K562 (cell line): ENCODE results near the gene ALPK1. TPM values are rescaled to one million over a fixed set of nuclear protein-coding genes. Genes with fewer than 3 reads are reported as not detected.
"Not testable (repeated sequence)": the region's sequence is repeated elsewhere in the genome, so short reads cannot be mapped to it uniquely, and the experiment has no call there.

Experiments used
- ATAC-seq: fragments of 200-7000 bp; cut with Tn5 transposase; 3 replicates; pipeline ENCODE4 v1.9.1; 2020; ENCODE audit warnings: moderate library complexity
- BruUV-seq: library from RNA; stranded (reverse); fragments of 400-500 nt; replicated peaks from 2 replicates; lab custom pipeline; 2021; lab: Mats Ljungman, UMichigan
- CTCF ChIA-PET: fragments of 300-600 bp; formaldehyde crosslinking; extraction: SDS; loops from one replicate; lab custom pipeline; 2021; ENCODE audit warnings: low intra/inter-chr PET ratio; lab: Yijun Ruan, JAX
- POLR2A ChIA-PET: fragments of 300-600, 350-650 bp; sonication (Branson Sonifier 250); formaldehyde crosslinking; extraction: SDS; loops from one replicate; lab custom pipeline; 2021; ENCODE audit warnings: antibody characterized with exemption, inconsistent platforms; lab: Yijun Ruan, JAX
- DNase-seq, 4 experiments: peaks; one replicate each; pipeline versions ENCODE4 v3.0.0 to v3.0.0-alpha.2; 2011 to 2018; ENCODE audit warnings: low spot score in 3 of 4, mixed read lengths in 3 of 4; ENCODE audit errors: extremely low read depth in 1 of 4
- FAIRE-seq: peaks from 2 replicates; lab custom pipeline; 2011; peaks lifted over from hg19 to GRCh38; lab: Jason Lieb, UNC
- H2AFZ ChIP-seq: 2 replicates; pipeline ENCODE4 v1.6.0; 2011; ENCODE audit warnings: low read depth, low read length, control low read depth, inconsistent platforms
- H3K27ac ChIP-seq: fragments of 200-600 bp; 3 replicates; pipeline ENCODE4 v1.8.0; 2011; ENCODE audit warnings: low read depth, mild to moderate bottlenecking, control low read depth, inconsistent platforms, low read length, moderate library complexity, mixed read lengths; ENCODE audit errors: extremely low read depth
- H3K27me3 ChIP-seq, 2 experiments: fragments of 300-600 bp in 1 of 2; 2 replicates in 1 of 2; 3 replicates in 1 of 2; pipeline versions ENCODE4 v1.6.0 to v1.8.0; 2011; ENCODE audit warnings: inconsistent platforms in 2 of 2, low read length in 2 of 2, mild to moderate bottlenecking in 1 of 2, mixed read lengths in 1 of 2, moderate library complexity in 1 of 2; ENCODE audit not compliant: control insufficient read depth in 2 of 2, insufficient read depth in 2 of 2
- H3K36me3 ChIP-seq: fragments of 300-600 bp; 3 replicates; pipeline ENCODE4 v1.8.0; 2011; ENCODE audit warnings: mild to moderate bottlenecking, low read length, inconsistent platforms; ENCODE audit not compliant: control insufficient read depth, insufficient read depth
- H3K4me1 ChIP-seq, 2 experiments: fragments of 200-600 bp in 1 of 2; replicated peaks in 1 of 2; 2 replicates in 1 of 2; 3 replicates in 1 of 2; pipeline versions ENCODE4 v1.5.1 to v1.8.0; 2011; ENCODE audit warnings: inconsistent platforms in 2 of 2, low read length in 2 of 2, mild to moderate bottlenecking in 1 of 2, mixed read lengths in 1 of 2, moderate library complexity in 1 of 2; ENCODE audit not compliant: control insufficient read depth in 2 of 2, insufficient read depth in 2 of 2
- H3K4me2 ChIP-seq: 2 replicates; pipeline ENCODE4 v1.6.1; 2011; ENCODE audit warnings: low read length, control low read depth, inconsistent platforms, mixed read lengths; ENCODE audit not compliant: insufficient read depth
- H3K4me3 ChIP-seq: fragments of 200-600 bp; sonication (generic), shearing (Covaris generic); 2 replicates; pipeline ENCODE4 v1.5.1; 2016; ENCODE audit warnings: control low read depth, inconsistent platforms
- H3K79me2 ChIP-seq: fragments of 200-600 bp; 3 replicates; pipeline ENCODE4 v1.8.0; 2011; ENCODE audit warnings: low read length, inconsistent platforms; ENCODE audit not compliant: control insufficient read depth, insufficient read depth
- H3K9ac ChIP-seq, 2 experiments: 2 replicates each; pipeline versions ENCODE4 v1.6.0 to v1.6.1; 2011; ENCODE audit warnings: low read depth in 2 of 2, low read length in 2 of 2, control low read depth in 1 of 2, inconsistent platforms in 1 of 2, mild to moderate bottlenecking in 1 of 2, mixed read lengths in 1 of 2; ENCODE audit not compliant: insufficient read depth in 1 of 2
- H3K9me1 ChIP-seq: one replicate; pipeline ENCODE4 v1.6.0; 2011; ENCODE audit warnings: inconsistent platforms, mild to moderate bottlenecking, low read length, moderate library complexity; ENCODE audit not compliant: control insufficient read depth, insufficient read depth
- H3K9me3 ChIP-seq: replicated peaks from 2 replicates; pipeline ENCODE4 v1.5.1; 2011; ENCODE audit warnings: low read depth, low read length, inconsistent platforms; ENCODE audit not compliant: control insufficient read depth, insufficient read depth
- H4K20me1 ChIP-seq: replicated peaks from 2 replicates; pipeline ENCODE4 v1.6.1; 2011; ENCODE audit warnings: low read length, inconsistent platforms, mixed read lengths; ENCODE audit not compliant: control insufficient read depth, insufficient read depth
- CBFA2T3 ChIP-seq: fragments of 450-650 bp; IDR thresholded peaks from 2 replicates; pipeline ENCODE4 v1.6.1; 2017
- HDAC1 ChIP-seq, 2 experiments: fragments of 450-650 bp; IDR thresholded peaks; 2 replicates each; pipeline ENCODE4 v1.6.1; 2016 to 2017; ENCODE audit warnings: inconsistent platforms in 1 of 2, mild to moderate bottlenecking in 1 of 2, moderate library complexity in 1 of 2
- KAT2B ChIP-seq: IDR thresholded peaks from one replicate; pipeline ENCODE4 v1.6.1; 2012; ENCODE audit warnings: low read depth, mild to moderate bottlenecking, control low read depth, inconsistent platforms, low read length, moderate library complexity
- LARP7 ChIP-seq: fragments of 450-650 bp; IDR thresholded peaks from 2 replicates; pipeline ENCODE4 v1.6.1; 2016
- MYBL2 ChIP-seq, 2 experiments: fragments of 450-650 bp in 1 of 2; sonication (generic) in 1 of 2; formaldehyde crosslinking in 1 of 2; IDR thresholded peaks; 2 replicates each; pipeline versions ENCODE4 v1.6.1 to v1.8.1; 2017 to 2022; ENCODE audit warnings: borderline replicate concordance in 1 of 2, inconsistent platforms in 1 of 2, low read depth in 1 of 2, mild to moderate bottlenecking in 1 of 2, missing genetic modification reagents in 1 of 2, moderate library complexity in 1 of 2
- NFIC ChIP-seq: fragments of 450-650 bp; IDR thresholded peaks from 2 replicates; pipeline ENCODE4 v1.6.1; 2017; ENCODE audit warnings: mild to moderate bottlenecking, inconsistent platforms
- RCOR1 ChIP-seq, 2 experiments: IDR thresholded peaks; 2 replicates each; pipeline ENCODE4 v1.6.1; 2012; ENCODE audit warnings: low read depth in 2 of 2, low read length in 2 of 2, borderline replicate concordance in 1 of 2, improper control_type of control experiment in 1 of 2
- STAT5A ChIP-seq: IDR thresholded peaks from 2 replicates; pipeline ENCODE4 v1.6.1; 2012; ENCODE audit warnings: low read length, inconsistent platforms, borderline replicate concordance
- TEAD4 ChIP-seq, 2 experiments: sonication (generic) in 1 of 2; formaldehyde crosslinking in 1 of 2; IDR thresholded peaks; 2 replicates each; pipeline versions ENCODE4 v1.6.1 to v1.8.0; 2012 to 2022; ENCODE audit warnings: borderline replicate concordance in 1 of 2, inconsistent platforms in 1 of 2, low read length in 1 of 2, mild to moderate bottlenecking in 1 of 2, missing genetic modification reagents in 1 of 2
- U2AF2 ChIP-seq: fragments of 200-400 bp; formaldehyde crosslinking; optimal IDR thresholded peaks from 2 replicates; pipeline ENCODE3; 2017; ENCODE audit warnings: low read depth, mild to moderate bottlenecking, low read length
- ZKSCAN3 ChIP-seq: fragments of 250-450 bp; sonication (Bioruptor Pico); IDR thresholded peaks from 2 replicates; pipeline ENCODE4 v1.4.0; 2020
- ZNF766 ChIP-seq: fragments of 200-800 bp; sonication (Bioruptor generic); conservative IDR thresholded peaks from 2 replicates; pipeline ENCODE4 v1.6.1; 2016; ENCODE audit warnings: missing genetic modification characterization, missing compliant biosample characterization
- WGBS: fragments of 100-300 bp; shearing (Covaris generic); methylation state at CpG from one replicate; pipeline ENCODE4 v1.1.6; 2016; ENCODE audit warnings: low coverage, mixed read lengths; ENCODE audit not compliant: insufficient coverage; ENCODE audit errors: missing lambda C conversion rate; 5-methylcytosine and 5-hydroxymethylcytosine counted together
- in situ Hi-C: fragments of 300-500 bp; cut with MboI; formaldehyde crosslinking; loops from 4 replicates; pipeline ENCODE4 v1.15.0; 2018; ENCODE audit warnings: inconsistent platforms, mixed read lengths
- intact Hi-C: fragments of 100-400 bp; cut with micrococcal nuclease; formaldehyde crosslinking; loops from 2 replicates; pipeline ENCODE4 v1.14.2; 2022
- polyA plus RNA-seq, 8 experiments: library from polyadenylated mRNA; depleted of rRNA in 4 of 8; stranded (reverse) in 5 of 8; unstranded in 3 of 8; fragments of >200 nt; fragmentation: Nextera tagmentation in 2 of 8; fragmentation: Illumina TruSeq in 1 of 8; extraction: Ambion mirVana in 2 of 8; extraction: Trizol in 1 of 8; gene quantifications; 2 replicates each; pipeline versions ENCODE4 v1.2.1 to v1.2.3, GENCODE V29; 2011 to 2014; ENCODE audit warnings: inconsistent platforms in 1 of 8, missing spikeins in 1 of 8
- total RNA-seq, 7 experiments: library from RNA; depleted of rRNA in 6 of 7; stranded (reverse); fragments of >200 nt in 6 of 7; fragmentation: Illumina TruSeq in 2 of 7; extraction: Trizol in 2 of 7; gene quantifications; 2 replicates each; pipeline versions ENCODE4 v1.2.1 to v1.2.3, GENCODE V29; 2011 to 2021; ENCODE audit warnings: low replicate concordance in 1 of 7
- TF ChIP-seq, protein P1 (sequence below): fragments of 250-450 bp; sonication (Bioruptor Pico); IDR thresholded peaks from 2 replicates; pipeline ENCODE4 v1.5.0; 2021; ENCODE audit warnings: mild to moderate bottlenecking, borderline replicate concordance

ALPK1 gene
- total and polyA plus RNA-seq, 9 of the 15 experiments (the other 6 are each of a cell fraction or from before 2014, with no cell fraction given) = 2.3 to 6.9 (median 4.6) TPM

- H2AFZ ChIP-seq, intact Hi-C loops, H3K9me1 ChIP-seq, H3K9me3 ChIP-seq, in situ Hi-C loops, FAIRE-seq, H3K79me2 ChIP-seq, H3K27ac ChIP-seq, CTCF ChIA-PET, H3K4me3 ChIP-seq, H3K36me3 ChIP-seq, H4K20me1 ChIP-seq, DNase-seq, H3K27me3 ChIP-seq, BruUV-seq, ATAC-seq, H3K4me2 ChIP-seq: not testable (repeated sequence)
- POLR2A ChIA-PET = interaction anchor here (0.8 to 1.0 kb wide), 2 partner anchors 8 to 12 kb away, joined by 3 to 4 read pairs; partner anchors contain the start of gene ALPK1
- Histone ChIP-seq H3K9ac (peak overlapping the region in 1 of 2 experiments; percentile 64; a peak in 1 of 4 replicates), H3K4me1 (peaks cover 4 to 13% of the 10 kb centered on the region in 2 experiments)
- 21% methylated on average over 11 of the region's 12 CpGs for WGBS
- TF ChIP-seq NFIC = peak; percentile 30; the same call in 1 of the 2 replicates
- 0 out of 2 replicates have a peak, but pooled peaks have one; percentile 58 for TF ChIP-seq ZNF766 (CRISPR knock-in tag)
Observed at GRCh38 chr4:112309263-112309791, 12.2 kb downstream of the ALPK1 start.

- 0% methylated on average over 5 of the region's 5 CpGs for WGBS
- H3K79me2 ChIP-seq = no peaks in the 10 kb centered on the region
- H3K27me3 ChIP-seq = no peaks in the 10 kb centered on the region; a peak in 1 of 5 replicates
- no peaks in the 10 kb centered on the region for H3K9me1 ChIP-seq
- ATAC-seq (peak; percentile 51; the same call in 1 of the 3 replicates), FAIRE-seq (peak; percentile 64), DNase-seq (peak in 2 of 4 experiments; percentile 11 to 31)
- no peak overlapping the region for H3K4me3 ChIP-seq
- H2AFZ ChIP-seq = no peak overlapping the region
- intact Hi-C loops = no loop called here
- no TSS peak for BruUV-seq
- H3K27ac ChIP-seq = no peak overlapping the region
- peaks cover 4 to 13% of the 10 kb centered on the region in 2 experiments for H3K4me1 ChIP-seq
- H3K9ac ChIP-seq = no peak overlapping the region
- no peaks in the 10 kb centered on the region for H3K36me3 ChIP-seq
- H4K20me1 ChIP-seq = no peaks in the 10 kb centered on the region; the same call in 1 of the 2 replicates
- no peak overlapping the region for H3K4me2 ChIP-seq
- no peaks in the 10 kb centered on the region for H3K9me3 ChIP-seq
- CTCF ChIA-PET = no interaction called here
- POLR2A ChIA-PET = interaction anchor here (0.9 kb wide), 1 partner anchor 10 kb away, joined by 5 read pairs; no protein-coding TSS in a partner anchor
- in situ Hi-C loops = no loop called here
- no peak for TF ChIP-seq ZKSCAN3 (CRISPR knock-in tag)
- TF ChIP-seq HDAC1 (IDR thresholded peaks at IDR 0.05) = peak in 1 of 2 experiments; percentile 16; a peak in 1 of 4 replicates
- TF ChIP-seq U2AF2 = no peak
- TF ChIP-seq, protein P1, sequence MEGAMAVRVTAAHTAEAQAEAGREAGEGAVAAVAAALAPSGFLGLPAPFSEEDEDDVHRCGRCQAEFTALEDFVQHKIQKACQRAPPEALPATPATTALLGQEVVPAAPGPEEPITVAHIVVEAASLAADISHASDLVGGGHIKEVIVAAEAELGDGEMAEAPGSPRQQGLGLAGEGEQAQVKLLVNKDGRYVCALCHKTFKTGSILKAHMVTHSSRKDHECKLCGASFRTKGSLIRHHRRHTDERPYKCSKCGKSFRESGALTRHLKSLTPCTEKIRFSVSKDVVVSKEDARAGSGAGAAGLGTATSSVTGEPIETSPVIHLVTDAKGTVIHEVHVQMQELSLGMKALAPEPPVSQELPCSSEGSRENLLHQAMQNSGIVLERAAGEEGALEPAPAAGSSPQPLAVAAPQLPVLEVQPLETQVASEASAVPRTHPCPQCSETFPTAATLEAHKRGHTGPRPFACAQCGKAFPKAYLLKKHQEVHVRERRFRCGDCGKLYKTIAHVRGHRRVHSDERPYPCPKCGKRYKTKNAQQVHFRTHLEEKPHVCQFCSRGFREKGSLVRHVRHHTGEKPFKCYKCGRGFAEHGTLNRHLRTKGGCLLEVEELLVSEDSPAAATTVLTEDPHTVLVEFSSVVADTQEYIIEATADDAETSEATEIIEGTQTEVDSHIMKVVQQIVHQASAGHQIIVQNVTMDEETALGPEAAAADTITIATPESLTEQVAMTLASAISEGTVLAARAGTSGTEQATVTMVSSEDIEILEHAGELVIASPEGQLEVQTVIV (CRISPR knock-in tag) = no peak
- TF ChIP-seq LARP7 = no peak
- TF ChIP-seq RCOR1 (IDR thresholded peaks at IDR 0.05; ENCODE audit: borderline replicate concordance in 1 of 2, low read depth in 2 of 2, low read length in 2 of 2) = peak; percentile 20 to 97; a peak in 2 of 4 replicates
- TF ChIP-seq MYBL2 (IDR thresholded peaks at IDR 0.05; ENCODE audit: low read depth) = no peak
- no peak for TF ChIP-seq MYBL2 (CRISPR knock-in tag; IDR thresholded peaks at IDR 0.05; ENCODE audit: borderline replicate concordance)
- no peak for TF ChIP-seq KAT2B
- peak; percentile 56 for TF ChIP-seq STAT5A
- peak; percentile 75 for TF ChIP-seq CBFA2T3
- no peak for TF ChIP-seq TEAD4 (IDR thresholded peaks at IDR 0.05; ENCODE audit: low read length)
- TF ChIP-seq TEAD4 (CRISPR knock-in tag; IDR thresholded peaks at IDR 0.05; ENCODE audit: borderline replicate concordance) = no peak
Observed at GRCh38 chr4:112311516-112311915, 14.3 kb downstream of the ALPK1 start.
